Effector CD8-positive, alpha-beta T cell (primary cell): ENCODE data around the gene STARD3.

Experiments used
- DNase-seq: peaks from one replicate; lab custom pipeline; 2025; lab: John Stamatoyannopoulos, UW

The STARD3 gene

GRCh38 chr17:39604911-39605491 lies 31.9 kb upstream of the STARD3 start:
- no peak for DNase-seq

DNA sequence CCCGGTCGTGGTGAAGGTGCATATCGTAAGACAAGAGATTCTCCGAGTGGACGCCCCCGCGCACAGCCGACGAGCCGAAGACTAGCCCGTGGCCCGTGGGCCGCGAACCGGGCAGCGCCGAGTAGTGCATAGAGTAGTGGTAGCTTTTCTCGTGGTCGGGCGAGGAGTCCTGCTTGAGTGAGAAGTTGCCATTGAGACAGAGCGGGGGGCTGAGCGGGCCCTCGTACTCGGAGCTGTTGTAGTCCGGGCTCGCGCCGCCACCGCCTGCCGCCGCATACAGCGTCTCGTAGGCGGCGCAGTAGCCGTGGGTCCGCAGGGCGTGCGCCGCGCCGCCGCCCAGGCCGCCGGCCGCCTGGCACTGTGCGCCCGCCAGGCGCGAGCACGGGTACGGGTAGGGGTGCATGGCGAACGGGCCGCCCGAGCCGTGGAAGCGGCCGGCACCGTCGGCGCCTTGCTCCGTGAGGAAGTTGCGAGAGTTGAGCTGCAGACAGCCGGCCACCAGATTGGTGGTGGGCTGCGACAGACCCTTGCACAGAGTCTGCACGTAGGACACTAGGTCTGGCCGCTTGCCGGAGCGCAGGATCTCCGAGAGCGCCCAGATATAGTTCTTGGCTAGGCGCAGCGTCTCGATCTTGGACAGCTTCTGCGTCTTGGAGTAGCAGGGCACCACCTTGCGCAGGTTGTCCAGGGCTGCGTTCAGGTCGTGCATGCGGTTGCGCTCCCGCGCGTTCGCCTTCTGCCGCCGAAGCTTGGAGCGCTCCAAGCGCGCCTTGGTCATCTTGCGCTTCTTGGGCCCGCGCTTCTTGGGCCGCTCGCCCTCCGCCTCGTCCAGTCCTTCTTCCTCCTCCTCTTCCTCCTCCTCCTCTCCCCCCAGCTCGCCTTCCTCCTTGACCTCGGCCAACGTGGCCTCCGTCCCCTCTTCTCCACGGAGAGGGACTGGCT lies 31.2 kb upstream of the STARD3 start:
- no peak for DNase-seq

DNA sequence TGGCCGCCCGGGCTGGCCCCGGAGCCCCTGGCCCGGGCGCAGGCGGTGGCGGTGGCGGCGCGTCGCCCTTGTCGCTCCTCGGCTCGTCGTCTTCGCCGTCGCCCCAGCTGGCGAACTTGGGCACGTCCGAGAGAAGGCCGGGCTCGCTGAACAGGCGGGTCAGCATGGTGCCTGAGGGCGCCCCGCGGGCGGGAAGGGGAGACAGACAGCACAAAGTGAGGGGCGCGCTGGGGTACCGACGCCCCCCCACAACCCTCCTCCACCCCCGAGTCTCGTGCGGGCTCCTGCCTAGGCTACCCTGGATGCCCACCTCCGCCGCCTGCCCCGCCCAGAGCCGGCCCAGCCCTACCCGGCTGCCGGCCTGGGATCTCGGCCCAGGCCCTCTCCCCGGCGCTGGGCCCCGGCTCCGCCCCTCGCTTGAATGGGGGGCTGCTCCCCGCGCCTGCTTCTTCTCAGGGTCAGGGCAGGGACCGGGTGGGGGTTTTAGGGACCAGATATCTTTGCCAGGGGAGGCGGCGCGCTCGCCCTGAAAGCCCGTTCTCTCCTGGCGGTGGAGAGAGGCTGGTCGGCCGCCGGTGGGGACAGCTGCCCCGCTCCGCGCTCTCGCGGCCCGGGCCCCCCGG lies 30.4 kb upstream of the STARD3 start:
- DNase-seq: no peak

- no peak for DNase-seq
Measured at GRCh38 chr17:39607057-39607850, 29.7 kb upstream of the STARD3 start.

DNA sequence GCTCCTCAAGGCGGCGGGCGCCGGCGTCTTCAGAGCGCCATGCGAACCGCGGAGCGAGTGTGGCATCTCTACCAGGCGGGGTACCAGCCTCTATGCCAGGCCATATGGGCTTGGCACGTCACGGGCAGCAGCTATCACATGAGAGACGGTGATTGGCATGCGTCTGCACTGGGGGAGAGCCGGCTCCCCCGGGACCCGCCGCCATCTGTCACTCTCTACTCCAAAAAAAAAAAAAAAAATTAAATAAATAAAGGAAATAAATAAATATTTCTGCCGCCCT lies 29.2 kb upstream of the STARD3 start, which contains the start of gene NEUROD2:
Gene NEUROD2, minus strand, starts transcription at position 70 of the 280 bp plus-strand sequence. CDS start 1,321 bp downstream, outside the sequence.
- no peak for DNase-seq

DNA sequence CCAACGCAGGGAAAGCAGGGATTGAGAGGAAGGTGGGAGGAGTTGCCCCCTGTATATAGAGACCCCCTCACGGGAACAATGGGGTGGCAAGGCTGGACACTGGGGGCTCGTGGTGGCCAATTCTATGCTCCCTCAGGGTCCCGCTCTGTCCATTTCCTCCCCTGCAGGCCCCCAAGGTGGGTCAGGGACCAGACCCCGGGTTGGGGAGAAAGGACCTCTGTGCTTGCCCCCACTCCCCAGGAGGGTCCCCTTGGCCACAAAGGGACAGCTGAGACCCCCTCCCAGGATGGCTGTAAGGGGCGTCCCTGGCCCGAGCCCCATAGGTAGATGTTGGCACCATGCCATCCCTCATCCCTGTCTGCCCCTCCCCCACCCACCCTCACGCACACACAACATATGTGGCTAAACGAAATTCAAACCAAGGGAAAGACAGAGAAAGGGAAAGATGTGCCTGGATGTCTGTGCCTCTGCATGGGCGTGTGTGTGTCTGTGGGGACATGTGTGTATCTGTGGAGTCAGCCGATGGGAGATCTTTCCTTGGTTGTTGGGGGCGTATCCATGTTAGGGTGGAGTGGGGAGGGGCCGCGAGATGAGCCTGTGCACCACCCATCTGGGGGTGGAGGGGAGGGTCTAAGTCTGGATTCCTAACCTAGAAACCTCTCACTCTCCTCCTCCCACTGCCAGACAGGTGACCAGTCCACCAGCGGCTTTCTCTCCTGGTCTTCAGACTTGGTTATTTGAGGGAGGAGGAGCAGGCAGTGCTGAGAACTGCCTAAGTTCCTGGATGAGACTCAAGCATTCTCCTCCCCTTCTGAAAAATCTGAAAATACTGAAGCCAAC lies 28.6 kb upstream of the STARD3 start:
- DNase-seq: no peak

GRCh38 chr17:39609416-39610025 lies 27.4 kb upstream of the STARD3 start:
- DNase-seq: no peak

- no peak for DNase-seq
Measured at GRCh38 chr17:39611401-39612112, 25.4 kb upstream of the STARD3 start.

DNA sequence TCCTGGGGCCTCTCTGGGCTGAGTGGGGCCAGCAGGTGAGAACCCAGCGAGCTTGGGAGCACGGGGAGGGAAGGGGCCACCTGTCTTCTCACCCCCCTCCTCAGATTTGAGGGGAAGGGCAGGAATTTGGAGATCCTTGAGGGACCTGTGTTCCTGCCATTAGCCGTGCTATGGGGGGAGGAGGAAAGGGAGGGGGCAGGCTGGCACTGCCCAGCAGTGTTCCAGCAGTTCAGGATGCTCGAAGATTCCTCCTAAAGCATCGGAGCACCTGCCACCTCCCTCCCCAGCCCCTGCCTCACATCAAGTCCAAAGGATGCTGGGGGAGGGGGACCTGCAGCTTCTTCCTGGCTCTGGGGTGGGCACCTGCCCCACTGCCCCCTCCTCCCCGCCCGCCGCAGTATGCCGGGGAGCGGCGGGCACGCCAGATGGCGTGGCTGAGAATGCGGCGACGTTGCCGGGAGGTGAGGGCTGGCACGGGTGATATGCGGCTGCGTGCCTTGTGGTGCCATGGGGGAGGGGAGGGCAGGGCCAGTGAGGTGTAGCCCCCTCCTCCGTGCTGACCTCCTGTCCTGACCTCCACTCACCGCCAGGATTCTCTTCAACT lies 24.6 kb upstream of the STARD3 start:
- no peak for DNase-seq

- DNase-seq: no peak
Measured at GRCh38 chr17:39612935-39613464, 23.9 kb upstream of the STARD3 start.

- no peak for DNase-seq
Measured at GRCh38 chr17:39614545-39615157, 22.3 kb upstream of the STARD3 start.

GRCh38 chr17:39615434-39615833 lies 21.5 kb upstream of the STARD3 start:
- no peak for DNase-seq

DNA sequence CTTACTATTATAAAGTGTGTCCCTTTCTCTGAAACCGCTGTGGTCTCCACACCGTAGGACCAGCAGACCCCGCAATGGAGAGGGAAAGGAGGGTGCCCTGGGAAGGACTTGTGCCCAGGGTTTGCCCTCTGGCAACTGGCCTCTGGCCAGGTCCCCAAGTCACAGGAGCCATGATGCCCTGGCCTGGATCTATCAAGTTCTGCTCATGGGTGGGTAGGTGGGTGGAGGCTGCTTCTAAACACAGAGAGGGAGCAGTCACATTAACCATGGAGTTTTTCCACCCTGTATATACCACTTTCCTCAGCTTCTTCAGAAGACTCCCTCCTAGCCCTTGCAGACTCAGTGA lies 19.9 kb upstream of the STARD3 start:
- DNase-seq: no peak

DNA sequence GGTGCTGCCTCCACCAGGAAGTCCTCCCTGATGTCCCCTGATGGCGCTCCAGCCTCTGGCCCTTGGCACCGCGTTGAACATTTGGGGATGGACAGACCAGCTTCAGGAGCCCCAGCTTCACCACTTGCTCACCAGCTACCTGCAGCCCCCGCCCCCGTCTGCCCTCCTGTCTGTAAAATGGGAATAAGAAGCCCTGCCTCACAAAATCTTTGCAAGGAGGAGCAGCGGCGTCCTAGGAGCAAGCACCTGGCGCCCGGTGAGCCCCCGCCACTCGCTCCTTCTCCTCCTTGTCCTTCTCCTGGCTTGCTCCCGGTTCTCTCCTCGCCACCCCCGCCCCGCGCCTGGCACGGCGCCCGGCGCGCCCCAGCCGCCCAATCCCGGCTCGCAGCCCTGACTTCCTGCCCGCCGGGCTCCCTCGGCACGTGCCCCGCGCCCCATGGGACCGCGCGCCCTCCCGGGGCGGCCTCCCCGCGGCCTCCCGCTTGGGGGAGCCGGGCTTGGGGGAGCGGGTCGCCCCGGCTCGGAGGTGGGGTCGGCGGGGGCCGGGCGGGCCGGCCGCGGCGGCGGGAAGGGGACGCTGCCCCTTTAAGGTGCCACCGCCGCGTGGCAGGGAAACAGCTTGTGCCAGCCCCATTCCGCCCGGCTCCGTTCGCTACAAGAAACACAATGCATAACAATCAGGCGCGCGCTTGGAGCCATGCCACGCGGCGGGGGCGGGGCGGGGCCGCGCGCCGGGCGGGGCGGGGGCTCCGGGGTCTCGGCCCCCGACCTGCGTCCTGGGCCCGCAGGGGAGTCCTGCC lies 19.3 kb upstream of the STARD3 start:
- peak; percentile 39 for DNase-seq

- no peak for DNase-seq
Measured at GRCh38 chr17:39618246-39618913, 18.6 kb upstream of the STARD3 start.

DNA sequence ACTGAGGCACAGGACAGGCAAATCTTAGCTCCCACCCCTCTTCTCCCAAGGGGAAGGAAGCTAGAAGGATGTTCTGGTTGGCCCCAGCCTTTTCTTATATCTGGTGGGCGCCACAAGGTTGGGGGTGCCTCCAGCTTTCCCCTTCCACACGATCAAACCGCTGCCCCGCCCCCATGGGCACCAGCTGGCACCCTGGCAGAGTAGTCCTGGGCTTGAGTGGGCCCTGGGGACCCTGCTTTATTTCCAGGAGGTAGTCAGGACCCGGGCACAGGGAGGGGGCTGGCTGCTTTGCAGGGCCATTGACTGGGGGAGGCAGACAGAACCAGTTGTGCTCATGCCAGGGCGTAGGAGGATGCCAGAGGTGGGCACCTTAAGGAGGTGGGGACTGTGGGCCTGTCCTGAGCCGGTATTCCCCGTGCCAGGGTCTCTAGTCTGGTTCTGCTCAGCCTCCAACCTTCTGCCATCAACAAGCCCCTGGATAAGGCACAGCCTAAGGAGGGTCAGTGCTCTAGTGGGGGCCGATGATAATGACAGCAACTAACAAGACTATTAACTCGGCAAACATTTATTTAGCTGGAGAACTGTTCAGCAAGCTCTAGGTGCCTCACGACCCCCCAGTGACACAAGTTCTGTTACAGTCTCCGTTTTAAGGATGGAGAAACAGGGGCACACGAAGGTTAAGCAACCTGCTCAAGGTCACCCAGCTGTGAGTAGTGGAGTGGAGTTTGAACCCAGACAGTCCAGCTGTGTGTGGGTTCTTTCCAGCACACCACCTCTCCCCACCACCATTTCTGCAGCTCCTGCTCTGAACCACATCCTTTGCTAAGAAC lies 17.8 kb upstream of the STARD3 start:
- no peak for DNase-seq

- DNase-seq: no peak
Measured at GRCh38 chr17:39619786-39620101, 17.2 kb upstream of the STARD3 start.
